Tibial nerve (tissue), 4 donors: ENCODE data around the gene FOXJ3. TPM values are rescaled to one million over a fixed set of nuclear protein-coding genes. Genes with fewer than 3 reads are reported as not detected.

Experiments used
- DNase-seq, 2 donors: peaks; one replicate each; pipeline ENCODE4 v3.0.0-alpha.2; 2019; ENCODE audit warnings: low spot score in 2 of 2
- H3K27ac ChIP-seq, 4 donors: fragments of 200-600 bp; sonication (generic) in 3 of 4; one replicate each; pipeline ENCODE4 v1.5.1; 2017 to 2019; ENCODE audit warnings: mild to moderate bottlenecking in 1 of 4
- H3K27me3 ChIP-seq, 2 donors: fragments of 200-600 bp; sonication (generic) in 1 of 2; one replicate each; pipeline versions ENCODE4 v1.5.1 to v1.6.0; 2017 to 2019
- H3K36me3 ChIP-seq, 3 donors: fragments of 200-600 bp; sonication (generic); one replicate each; pipeline ENCODE4 v1.5.1; 2018 to 2019
- H3K4me1 ChIP-seq, 4 donors: fragments of 200-600 bp; sonication (generic) in 3 of 4; one replicate each; pipeline ENCODE4 v1.5.1; 2017 to 2019
- H3K4me3 ChIP-seq, 4 donors: fragments of 200-600 bp; sonication (generic) in 3 of 4; one replicate each; pipeline ENCODE4 v1.5.1; 2017 to 2019; ENCODE audit warnings: mild to moderate bottlenecking in 1 of 4, moderate library complexity in 1 of 4
- H3K9me3 ChIP-seq, 4 donors: fragments of 200-600 bp; sonication (generic) in 3 of 4; one replicate each; pipeline ENCODE4 v1.5.1; 2017 to 2019
- CTCF ChIP-seq, 5 experiments: fragments of 200-600 bp in 3 of 5; fragments of 450-650 bp in 2 of 5; sonication (generic) in 3 of 5; IDR thresholded peaks; one replicate each; pipeline ENCODE4 v1.5.1; 2016 to 2019; ENCODE audit warnings: antibody characterized with exemption in 5 of 5, mild to moderate bottlenecking in 3 of 5, moderate library complexity in 2 of 5
- EP300 ChIP-seq, 2 donors: sonication (generic); formaldehyde crosslinking; IDR thresholded peaks; one replicate each; pipeline ENCODE4 v1.6.1; 2017; ENCODE audit warnings: antibody characterized with exemption in 2 of 2, mild to moderate bottlenecking in 1 of 2
- POLR2A ChIP-seq, 2 donors: fragments of 450-650 bp; IDR thresholded peaks; one replicate each; pipeline ENCODE4 v1.6.1; 2017; ENCODE audit warnings: antibody characterized with exemption in 2 of 2, mild to moderate bottlenecking in 2 of 2, moderate library complexity in 2 of 2
- WGBS, 2 donors: methylation state at CpG; one replicate each; pipeline ENCODE4 v1.1.5; 2018; 5-methylcytosine and 5-hydroxymethylcytosine counted together
- total RNA-seq, 4 donors: library from RNA; depleted of rRNA; stranded (reverse); fragments of >200 nt; gene quantifications; one replicate each; pipeline ENCODE4 v1.1.0, GENCODE V29; 2016

The FOXJ3 gene
- total RNA-seq, 4 donors from 2014 or later = 42.7 to 68.1 (median 64.5) TPM

GRCh38 chr1:42267904-42268303, 67.1 kb downstream of the FOXJ3 start:
- DNase-seq = no peak
- H3K4me1 ChIP-seq = peaks cover 0 to 28% (median 0%) of the 10 kb centered on the region in 4 donors
- no peaks in the 10 kb centered on the region for H3K9me3 ChIP-seq
- TF ChIP-seq EP300 (IDR thresholded peaks at IDR 0.05) = no peak
- no peak for TF ChIP-seq CTCF (IDR thresholded peaks at IDR 0.05)
- TF ChIP-seq POLR2A (IDR thresholded peaks at IDR 0.05) = no peak
- peaks cover 0 to 8% (median 0%) of the 10 kb centered on the region in 3 donors for H3K36me3 ChIP-seq
- no peaks in the 10 kb centered on the region for H3K27me3 ChIP-seq
- H3K4me3 ChIP-seq = no peak overlapping the region
- H3K27ac ChIP-seq = no peak overlapping the region

- no peak for DNase-seq
- no peak overlapping the region for H3K4me3 ChIP-seq
- WGBS, 2 donors = 79 to 87% methylated on average over 4 of the region's 4 CpGs
- H3K27me3 ChIP-seq = no peaks in the 10 kb centered on the region
- H3K4me1 ChIP-seq = peaks cover 0 to 33% (median 0%) of the 10 kb centered on the region in 4 donors
- H3K9me3 ChIP-seq = no peaks in the 10 kb centered on the region
- H3K27ac ChIP-seq = no peak overlapping the region
- no peak for TF ChIP-seq CTCF (IDR thresholded peaks at IDR 0.05)
- TF ChIP-seq POLR2A (IDR thresholded peaks at IDR 0.05) = no peak
- no peak for TF ChIP-seq EP300 (IDR thresholded peaks at IDR 0.05)
- H3K36me3 ChIP-seq = peaks cover 0 to 8% (median 0%) of the 10 kb centered on the region in 3 donors
These were observed 68.5 kb downstream of the FOXJ3 start for GRCh38 chr1:42266253-42267135.

GRCh38 chr1:42264511-42265190, 70.4 kb downstream of the FOXJ3 start:
- no peaks in the 10 kb centered on the region for H3K9me3 ChIP-seq
- TF ChIP-seq EP300 (IDR thresholded peaks at IDR 0.05) (no peak), CTCF (IDR thresholded peaks at IDR 0.05) (no peak), POLR2A (IDR thresholded peaks at IDR 0.05) (no peak)
- WGBS, 2 donors = 81 to 82% methylated on average over 4 of the region's 4 CpGs
- H3K27ac ChIP-seq = no peak overlapping the region
- H3K4me1 ChIP-seq = peaks cover 0 to 49% (median 4%) of the 10 kb centered on the region in 4 donors
- DNase-seq = no peak
- no peaks in the 10 kb centered on the region for H3K27me3 ChIP-seq
- peaks cover 0 to 8% (median 0%) of the 10 kb centered on the region in 3 donors for H3K36me3 ChIP-seq
- no peak overlapping the region for H3K4me3 ChIP-seq

GRCh38 chr1:42263019-42263418, 72.0 kb downstream of the FOXJ3 start:
- Histone ChIP-seq H3K4me1 (peaks cover 0 to 62% (median 16%) of the 10 kb centered on the region in 4 donors), H3K4me3 (no peak overlapping the region), H3K27me3 (no peaks in the 10 kb centered on the region), H3K27ac (no peak overlapping the region), H3K9me3 (no peaks in the 10 kb centered on the region), H3K36me3 (peaks cover 0 to 8% (median 0%) of the 10 kb centered on the region in 3 donors)
- no peak for DNase-seq
- no peak for TF ChIP-seq POLR2A (IDR thresholded peaks at IDR 0.05)
- no peak for TF ChIP-seq CTCF (IDR thresholded peaks at IDR 0.05)
- no peak for TF ChIP-seq EP300 (IDR thresholded peaks at IDR 0.05)
